Ishikawa (cell line): ENCODE results near the gene SRPK1.

Experiments used
- CEBPB ChIP-seq: IDR thresholded peaks from 2 replicates; pipeline ENCODE4 v1.6.1; 2012
- CREB1 ChIP-seq: IDR thresholded peaks from 2 replicates; pipeline ENCODE4 v1.6.1; 2012; ENCODE audit warnings: low read depth
- EGR1 ChIP-seq: IDR thresholded peaks from 2 replicates; pipeline ENCODE4 v1.6.1; 2012
- EP300 ChIP-seq: IDR thresholded peaks from 2 replicates; pipeline ENCODE4 v1.6.1; 2012; ENCODE audit warnings: borderline replicate concordance
- FOXM1 ChIP-seq: IDR thresholded peaks from 2 replicates; pipeline ENCODE4 v1.6.1; 2012; ENCODE audit warnings: low read depth, borderline replicate concordance
- MAX ChIP-seq: IDR thresholded peaks from 2 replicates; pipeline ENCODE4 v1.6.1; 2012
- NFIC ChIP-seq: IDR thresholded peaks from 2 replicates; pipeline ENCODE4 v1.6.1; 2012
- RAD21 ChIP-seq: IDR thresholded peaks from 2 replicates; pipeline ENCODE4 v1.6.1; 2012; ENCODE audit warnings: low read depth
- REST ChIP-seq: IDR thresholded peaks from 2 replicates; pipeline ENCODE4 v1.6.1; 2012; ENCODE audit warnings: low read depth, mild to moderate bottlenecking
- TAF1 ChIP-seq: IDR thresholded peaks from 2 replicates; pipeline ENCODE4 v1.6.1; 2012; ENCODE audit warnings: low read depth, mild to moderate bottlenecking
- TCF12 ChIP-seq: IDR thresholded peaks from 2 replicates; pipeline ENCODE4 v1.6.1; 2012; ENCODE audit warnings: low read depth
- TEAD4 ChIP-seq: IDR thresholded peaks from 2 replicates; pipeline ENCODE4 v1.6.1; 2012
- USF1 ChIP-seq: IDR thresholded peaks from 2 replicates; pipeline ENCODE4 v1.6.1; 2012
- YY1 ChIP-seq: IDR thresholded peaks from 2 replicates; pipeline ENCODE4 v1.6.1; 2012; ENCODE audit warnings: low read depth
- ZBTB7A ChIP-seq: IDR thresholded peaks from 2 replicates; pipeline ENCODE4 v1.6.1; 2012; ENCODE audit warnings: low read depth

Gene SRPK1

GRCh38 chr6:35924146-35924545 is 3.2 kb upstream of the SRPK1 start:
- no peak for TF ChIP-seq RAD21

- no peak for TF ChIP-seq EP300
- no peak for TF ChIP-seq CEBPB
- no peak for TF ChIP-seq REST
- no peak for TF ChIP-seq CREB1
- no peak for TF ChIP-seq NFIC
- TF ChIP-seq TCF12, result no peak
- TF ChIP-seq USF1, result no peak
- TF ChIP-seq TAF1, result no peak
- no peak for TF ChIP-seq RAD21
- no peak for TF ChIP-seq EGR1
- TF ChIP-seq YY1, result no peak
- TF ChIP-seq TEAD4, result no peak
- no peak for TF ChIP-seq ZBTB7A
- TF ChIP-seq MAX, result no peak
- no peak for TF ChIP-seq FOXM1
Measured at GRCh38 chr6:35922139-35922554, 1.2 kb upstream of the SRPK1 start.

- 0 out of 2 replicates have a peak, but pooled peaks have one; percentile 26 for TF ChIP-seq REST
- TF ChIP-seq MAX, result peak; percentile 48; the same call in 1 of the 2 replicates
- no peak for TF ChIP-seq EP300
Measured at GRCh38 chr6:35919827-35920751, 809 bp downstream of the SRPK1 start.

- TF ChIP-seq MAX (no peak), RAD21 (no peak), TCF12 (no peak), FOXM1 (no peak), TEAD4 (no peak), YY1 (no peak), NFIC (no peak), REST (no peak), CREB1 (no peak), TAF1 (no peak)
Measured at GRCh38 chr6:35919085-35919826, 1.6 kb downstream of the SRPK1 start.
